ENCODE data around the gene CACNA1A. TPM values are rescaled to one million over a fixed set of nuclear protein-coding genes. Genes with fewer than 3 reads are reported as not detected.

The CACNA1A gene
- polyA plus RNA-seq, 3 donors: 0.58 to 2.2 (median 2.0) TPM

- 76 to 80% (median 77%) methylated on average over 7 of the region's 7 CpGs for WGBS, 3 donors
- no peak overlapping the region for H3K27ac ChIP-seq (ENCODE audit: low read depth, low read length)
Observed at GRCh38 chr19:13228561-13228960, 277.7 kb downstream of the CACNA1A start.

GRCh38 chr19:13226983-13227382, 279.3 kb downstream of the CACNA1A start:
- H3K27ac ChIP-seq (ENCODE audit: low read depth, low read length): no peak overlapping the region
- 67 to 79% (median 70%) methylated on average over 14 of the region's 14 CpGs for WGBS, 3 donors

- H3K27ac ChIP-seq (ENCODE audit: low read depth, low read length): no peak overlapping the region
- WGBS, 3 donors: 70 to 84% (median 80%) methylated on average over 21 to 26 of the region's 26 CpGs
Observed at GRCh38 chr19:13225973-13226865, 280.1 kb downstream of the CACNA1A start.

- no peak overlapping the region for H3K27ac ChIP-seq (ENCODE audit: low read depth, low read length)
- WGBS, 3 donors: 51 to 70% (median 66%) methylated on average over 9 of the region's 9 CpGs
Observed at GRCh38 chr19:13225085-13225484, 281.2 kb downstream of the CACNA1A start.

- no peak overlapping the region for H3K27ac ChIP-seq (ENCODE audit: low read depth, low read length)
Observed at GRCh38 chr19:13220847-13221246, 285.4 kb downstream of the CACNA1A start.

GRCh38 chr19:13215572-13216380, 290.5 kb downstream of the CACNA1A start:
- H3K27ac ChIP-seq (ENCODE audit: low read depth, low read length): no peak overlapping the region
- 69 to 75% (median 72%) methylated on average over 15 to 19 of the region's 19 CpGs for WGBS, 3 donors

More at GRCh38 chr19:13220847-13221246, 285.4 kb downstream of the CACNA1A start:
- 26 to 71% (median 58%) methylated on average over 2 of the region's 2 CpGs for WGBS, 3 donors

GRCh38 chr19:13214036-13214730, 292.1 kb downstream of the CACNA1A start:
- 88 to 90% (median 89%) methylated on average over 19 of the region's 19 CpGs for WGBS, 3 donors
- no peak overlapping the region for H3K27ac ChIP-seq (ENCODE audit: low read depth, low read length)

GRCh38 chr19:13212759-13213330, 293.4 kb downstream of the CACNA1A start:
- H3K27ac ChIP-seq (ENCODE audit: low read depth, low read length): no peak overlapping the region
- 58 to 66% (median 63%) methylated on average over 5 to 7 of the region's 7 CpGs for WGBS, 3 donors

GRCh38 chr19:13211426-13212308, 294.6 kb downstream of the CACNA1A start:
- 90 to 92% (median 91%) methylated on average over 16 of the region's 16 CpGs for WGBS, 3 donors
- H3K27ac ChIP-seq (ENCODE audit: low read depth, low read length): no peak overlapping the region

GRCh38 chr19:13210941-13211340, 295.3 kb downstream of the CACNA1A start:
- H3K27ac ChIP-seq (ENCODE audit: low read depth, low read length): no peak overlapping the region
- WGBS, 3 donors: 81 to 82% (median 82%) methylated on average over 16 to 20 of the region's 20 CpGs

- 61 to 71% (median 63%) methylated on average over 12 to 13 of the region's 13 CpGs for WGBS, 3 donors
- H3K27ac ChIP-seq (ENCODE audit: low read depth, low read length): no peak overlapping the region
Observed at GRCh38 chr19:13210339-13210775, 295.9 kb downstream of the CACNA1A start.

- H3K27ac ChIP-seq (ENCODE audit: low read depth, low read length): no peak overlapping the region
- WGBS, 3 donors: 79 to 90% (median 89%) methylated on average over 12 to 13 of the region's 13 CpGs
Observed at GRCh38 chr19:13209484-13210338, 296.6 kb downstream of the CACNA1A start.

- WGBS, 3 donors: 71 to 83% (median 75%) methylated on average over 27 to 52 of the region's 52 CpGs
- no peak overlapping the region for H3K27ac ChIP-seq (ENCODE audit: low read depth, low read length)
Observed at GRCh38 chr19:13208672-13209483, 297.4 kb downstream of the CACNA1A start.

- WGBS, 3 donors: 4 to 55% (median 7%) methylated on average over 36 to 39 of the region's 39 CpGs
Observed at GRCh38 chr19:13207846-13208671, 298.2 kb downstream of the CACNA1A start.

More at GRCh38 chr19:13207846-13208671, 298.2 kb downstream of the CACNA1A start:
- no peak overlapping the region for H3K27ac ChIP-seq (ENCODE audit: low read depth, low read length)
